HG03025 (cell line): ENCODE measurements around the gene PDE9A.
"Not testable (repeated sequence)": the region's sequence is repeated elsewhere in the genome, so short reads cannot be mapped to it uniquely, and the experiment has no call there.

Experiments used
- ATAC-seq: cut with Tn5 transposase; IDR thresholded peaks from one replicate; pipeline ENCODE4 v1.9.1; 2021; ENCODE audit warnings: mild to moderate bottlenecking, moderate library complexity; ENCODE audit not compliant: unreplicated experiment, low FRiP score

PDE9A gene

DNA sequence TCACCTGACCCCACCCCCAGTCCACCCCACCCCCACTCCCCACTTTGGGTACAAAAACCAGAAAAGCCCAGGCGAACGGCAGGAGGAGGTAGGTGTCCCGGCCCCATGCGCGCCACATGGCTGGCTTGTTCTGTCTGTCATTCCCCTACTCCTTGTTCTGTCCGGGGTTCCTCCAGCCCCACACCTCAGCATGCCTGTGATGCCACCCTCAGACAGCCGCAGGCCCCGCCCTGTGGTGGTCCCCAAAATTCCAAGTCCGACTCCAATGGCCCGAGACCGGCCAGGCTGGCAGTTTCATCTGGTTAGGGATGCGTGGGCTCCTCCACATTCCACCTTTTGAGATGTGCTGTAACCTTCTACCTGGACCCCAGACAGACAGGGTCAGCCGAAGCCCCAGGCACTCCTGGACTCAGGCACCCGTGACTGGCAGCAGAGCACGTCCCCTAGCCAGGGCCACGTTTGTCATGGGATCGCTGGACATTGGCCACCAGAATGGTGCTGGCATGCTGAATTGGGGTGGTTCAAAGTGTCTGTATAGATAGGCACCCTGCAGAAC is 131.6 kb downstream of the PDE9A start:
- ATAC-seq: no peak

DNA sequence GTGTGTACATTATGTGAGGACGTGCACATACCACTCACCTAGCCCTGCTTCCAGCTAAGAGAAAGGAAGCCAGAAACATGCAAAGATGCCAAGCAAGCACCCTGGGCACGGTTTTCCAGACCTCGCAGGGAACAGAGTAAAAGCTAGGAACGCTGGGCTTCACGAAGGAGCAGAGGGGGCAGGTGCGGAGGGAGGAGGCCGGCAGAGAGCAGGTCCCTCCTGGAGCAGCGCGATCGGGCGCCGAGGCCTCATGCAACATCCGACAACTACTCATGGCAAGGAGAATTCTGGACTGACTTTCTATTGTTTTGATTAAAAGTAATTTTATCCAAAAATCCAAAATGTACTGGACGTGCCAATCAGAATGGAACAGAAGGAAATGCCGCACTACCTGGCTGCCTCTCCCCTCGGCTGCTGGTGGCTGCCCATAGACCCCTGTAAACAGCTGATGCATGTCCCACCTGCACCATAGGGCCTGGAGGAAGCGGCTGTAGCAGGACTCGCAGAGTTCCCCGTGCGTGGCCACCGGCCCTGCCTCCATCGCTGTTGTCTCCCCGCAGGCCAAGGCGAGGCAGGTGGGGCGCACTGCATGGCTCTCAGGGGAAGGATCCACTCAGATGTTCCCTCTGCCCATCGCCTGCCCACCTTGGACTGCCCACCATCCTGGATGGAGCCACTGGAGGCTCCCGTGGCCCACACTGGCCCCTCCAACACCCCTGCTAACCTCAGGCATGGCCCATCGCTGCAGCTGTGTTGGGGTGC is 132.4 kb downstream of the PDE9A start:
- ATAC-seq: no peak

DNA sequence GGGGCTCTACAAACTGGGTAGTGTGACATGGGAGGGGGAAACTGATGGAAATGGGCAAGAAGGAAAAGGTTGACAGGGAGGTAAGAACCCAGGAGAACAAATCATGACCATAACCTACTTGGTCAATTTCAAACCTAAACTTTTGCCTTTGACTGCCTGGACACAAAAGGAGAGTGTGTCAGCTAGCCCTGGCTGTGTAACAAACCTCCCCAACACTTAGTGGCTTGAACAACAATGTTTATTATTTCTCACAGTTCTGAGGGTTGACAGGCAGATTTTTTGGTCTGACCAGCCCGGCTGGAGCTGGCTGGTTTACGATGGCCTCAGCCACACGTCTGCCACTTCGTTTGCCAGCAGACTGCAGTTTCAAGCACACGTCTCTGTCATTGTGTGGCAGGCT is 133.5 kb downstream of the PDE9A start:
- ATAC-seq: no peak

DNA sequence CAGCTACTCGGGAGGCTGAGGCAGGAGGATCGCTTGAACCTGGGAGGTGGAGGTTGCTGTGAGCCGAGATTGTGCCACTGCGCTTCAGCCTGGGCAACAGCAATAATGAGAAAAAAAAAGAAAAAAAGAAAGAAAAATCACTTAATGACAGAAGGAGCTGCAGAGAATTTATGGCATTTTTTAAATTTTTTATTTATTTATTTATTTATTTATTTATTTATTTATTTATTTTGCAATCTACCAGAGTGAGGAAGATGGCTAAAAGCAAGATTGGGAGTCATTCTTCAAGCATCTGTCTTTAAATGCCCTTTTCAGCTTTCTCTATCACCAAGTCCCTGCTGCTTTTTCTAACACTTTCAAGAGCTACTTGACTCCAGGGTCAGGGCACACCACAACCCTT is 134.2 kb downstream of the PDE9A start:
- ATAC-seq: no peak

DNA sequence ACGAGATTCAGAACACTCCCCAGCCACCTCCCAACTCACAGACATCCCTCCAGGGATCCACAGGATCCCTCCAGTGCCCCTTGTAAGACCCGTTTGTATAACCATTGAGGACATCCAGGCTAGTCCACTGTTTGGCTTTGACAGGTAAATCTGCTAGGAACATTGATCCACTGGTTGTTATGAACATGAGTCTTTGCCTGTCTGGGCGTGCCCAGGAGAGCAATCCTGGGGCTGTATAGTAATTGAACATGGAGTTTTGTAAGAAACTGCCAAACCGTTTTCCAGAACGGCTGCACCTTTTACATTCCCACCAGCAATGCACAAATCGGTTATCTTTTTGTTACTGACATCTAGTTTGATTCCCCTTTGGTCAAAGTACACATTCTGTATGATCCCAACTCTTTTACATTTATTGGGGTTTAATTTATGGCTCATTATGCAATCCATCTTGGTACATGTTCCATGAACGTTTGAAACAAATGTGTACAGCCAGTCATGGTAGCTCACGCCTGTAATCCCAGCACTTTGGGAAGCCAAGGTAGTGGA is 137.2 kb downstream of the PDE9A start:
- ATAC-seq: no peak

DNA sequence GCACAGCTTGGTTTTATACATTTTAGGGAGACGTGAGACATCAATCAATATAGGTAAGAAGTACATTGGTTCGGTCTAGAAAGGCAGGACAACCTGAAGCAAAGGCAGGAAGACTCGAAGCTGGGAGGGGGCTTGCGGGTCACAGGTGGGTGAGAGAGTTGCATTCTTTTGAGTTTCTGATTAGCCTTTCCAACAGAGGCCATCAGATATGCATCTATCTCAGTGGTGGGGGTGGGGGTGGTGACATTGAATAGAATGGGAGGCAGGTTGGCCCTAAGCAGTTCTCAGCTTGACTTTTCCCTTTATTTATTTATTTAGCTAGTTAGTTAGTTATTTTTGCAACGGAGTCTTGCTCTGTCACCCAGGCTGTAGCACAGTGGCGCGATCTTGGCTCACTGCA is 140.4 kb downstream of the PDE9A start:
- no peak for ATAC-seq

DNA sequence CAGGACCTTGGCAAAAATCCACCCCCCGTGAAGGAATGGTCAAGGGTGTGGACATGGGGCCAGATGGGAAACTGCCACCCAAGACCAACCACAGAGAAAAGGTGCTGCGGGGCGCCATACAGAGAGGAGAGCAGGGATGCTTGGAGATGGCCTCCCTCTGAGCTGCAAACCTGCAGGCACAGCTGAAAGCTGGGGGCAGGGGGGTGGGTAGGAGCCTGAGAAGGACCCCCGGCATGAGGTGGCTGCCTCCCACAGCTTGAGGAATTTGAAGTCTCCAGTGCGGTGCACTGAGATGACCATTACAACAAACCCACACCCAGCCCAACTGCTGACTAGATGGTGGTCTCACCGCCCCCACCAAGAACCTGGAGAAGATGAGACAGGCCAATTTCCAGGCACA is 141.1 kb downstream of the PDE9A start:
- ATAC-seq: no peak

DNA sequence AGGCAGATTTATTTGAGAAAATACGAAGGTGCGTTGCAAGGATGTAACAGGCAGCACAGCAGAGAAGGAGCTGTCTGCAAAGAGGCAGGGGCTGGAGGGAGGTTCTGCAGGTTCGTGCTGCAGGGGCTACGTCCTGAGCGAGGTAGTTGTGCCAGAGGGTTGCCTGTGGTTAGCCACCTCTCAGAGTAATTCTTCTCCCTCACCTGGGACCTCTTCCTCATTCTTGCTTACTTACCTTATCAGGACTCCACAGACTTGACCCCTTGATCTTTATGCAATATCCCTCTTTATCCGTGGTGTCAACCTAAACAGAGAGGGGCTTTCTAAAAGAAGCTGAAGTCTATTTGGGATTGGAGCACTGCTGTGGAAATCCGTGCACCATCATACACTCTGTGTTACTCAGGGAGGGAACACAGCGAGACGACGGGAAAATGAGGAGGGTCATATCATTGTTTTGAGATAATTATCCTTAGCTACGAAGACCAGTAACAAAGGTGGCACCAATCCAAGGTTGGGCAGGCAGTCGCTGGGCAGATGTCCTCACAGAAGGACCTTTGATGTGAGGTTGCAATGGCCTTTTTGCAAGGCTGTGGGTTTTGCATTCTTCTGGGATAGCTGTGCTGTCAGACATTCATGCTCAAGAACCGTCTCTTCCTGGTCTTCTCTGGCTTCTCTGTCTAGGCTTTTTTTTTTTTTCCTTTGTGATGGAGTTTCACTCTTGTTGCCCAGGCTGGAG is 143.1 kb downstream of the PDE9A start:
- ATAC-seq: no peak

DNA sequence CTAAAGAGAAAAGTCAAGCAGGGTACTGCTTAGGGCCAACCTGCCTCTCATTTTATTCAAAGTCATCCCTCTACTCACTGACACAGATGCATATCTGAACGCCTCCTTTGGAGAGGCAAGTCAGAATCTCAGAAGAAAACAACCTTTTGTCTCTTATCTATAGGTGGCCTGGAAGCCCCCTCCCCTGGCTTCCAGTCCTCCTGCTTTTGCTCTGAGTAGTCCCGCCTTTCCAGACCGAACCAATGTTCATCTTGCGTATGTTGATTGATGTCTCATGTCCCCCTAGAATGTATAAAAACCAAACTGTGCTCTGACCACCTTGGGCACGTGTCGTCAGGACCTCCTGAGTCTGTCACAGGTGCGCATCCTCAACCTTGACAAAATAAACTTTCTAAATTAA is 144.1 kb downstream of the PDE9A start:
- no peak for ATAC-seq

DNA sequence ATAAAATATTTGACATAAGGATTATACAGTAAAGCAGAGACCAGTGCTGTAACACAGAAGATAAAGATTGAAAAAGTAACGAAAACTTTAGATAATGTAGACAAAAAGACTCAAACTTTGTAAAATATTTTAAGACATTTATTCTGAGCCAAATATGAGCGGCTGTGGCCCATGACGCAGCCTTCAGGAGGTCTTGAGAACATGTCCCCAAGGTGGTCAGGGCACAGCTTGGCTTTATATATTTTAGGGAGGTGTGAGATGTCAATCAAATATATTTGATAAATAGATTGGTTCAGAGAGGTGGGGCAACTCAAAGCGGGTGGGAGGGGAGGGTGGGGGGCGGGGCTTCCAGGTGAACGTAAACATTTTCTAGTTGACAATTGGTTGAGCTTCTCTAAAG is 144.7 kb downstream of the PDE9A start:
- no peak for ATAC-seq

DNA sequence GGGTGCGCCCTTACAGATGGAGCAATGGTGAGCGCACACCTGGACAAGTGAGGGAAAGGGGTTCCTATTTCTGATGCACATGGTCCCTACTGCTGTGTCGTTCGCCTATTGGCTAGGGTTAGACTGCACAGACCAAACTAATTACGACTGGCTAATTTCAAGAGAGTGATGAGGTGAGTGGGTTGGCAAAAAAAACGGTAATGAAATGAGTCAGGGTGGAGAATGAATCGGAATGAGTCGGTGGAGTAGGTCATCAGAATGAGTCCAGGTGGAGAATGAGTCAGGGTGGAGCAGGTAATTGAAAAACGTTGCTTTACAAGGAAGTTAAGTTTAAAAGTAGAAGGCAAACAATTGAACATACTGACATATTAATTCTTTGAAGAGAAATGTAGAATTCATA is 146.1 kb downstream of the PDE9A start:
- ATAC-seq: no peak

DNA sequence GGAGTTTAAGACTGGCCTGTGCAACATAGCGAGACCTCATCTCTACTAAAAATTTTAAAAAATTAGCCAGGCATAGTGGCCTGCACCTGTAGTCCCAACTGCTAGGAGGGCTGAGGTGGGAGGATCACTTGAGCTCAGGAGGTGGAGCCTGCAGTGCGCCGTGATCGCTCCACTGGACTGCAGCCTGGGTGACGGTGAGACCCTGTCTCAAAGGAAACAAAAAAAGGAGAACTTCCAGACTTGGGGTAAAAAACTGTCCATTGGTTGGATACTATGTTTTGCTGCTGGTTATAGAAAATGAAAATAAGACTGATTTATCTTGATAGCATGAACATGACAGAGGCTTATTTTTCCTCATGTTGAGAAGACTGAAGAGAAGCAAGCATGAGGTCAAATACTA is 146.5 kb downstream of the PDE9A start:
- ATAC-seq: no peak

DNA sequence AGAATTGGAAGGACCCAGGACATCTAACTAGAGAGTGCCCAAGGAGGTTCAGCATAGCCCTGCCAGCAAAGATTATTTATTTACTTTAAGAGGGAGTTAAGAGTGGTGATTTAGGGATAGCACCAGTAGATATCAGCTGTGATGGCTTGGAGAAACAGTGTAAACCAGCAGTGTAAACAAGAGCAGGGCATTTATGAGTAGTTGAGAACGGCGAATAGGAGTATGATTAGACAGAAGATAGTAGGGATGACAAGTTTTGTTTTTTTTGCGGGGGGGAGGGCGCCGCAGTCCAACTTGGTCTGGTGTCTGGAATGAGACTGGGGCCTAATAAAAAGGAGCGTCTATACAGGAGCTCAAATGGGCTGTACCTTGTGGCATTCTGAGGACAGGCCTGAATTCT is 148.2 kb downstream of the PDE9A start:
- not testable (repeated sequence) for ATAC-seq

DNA sequence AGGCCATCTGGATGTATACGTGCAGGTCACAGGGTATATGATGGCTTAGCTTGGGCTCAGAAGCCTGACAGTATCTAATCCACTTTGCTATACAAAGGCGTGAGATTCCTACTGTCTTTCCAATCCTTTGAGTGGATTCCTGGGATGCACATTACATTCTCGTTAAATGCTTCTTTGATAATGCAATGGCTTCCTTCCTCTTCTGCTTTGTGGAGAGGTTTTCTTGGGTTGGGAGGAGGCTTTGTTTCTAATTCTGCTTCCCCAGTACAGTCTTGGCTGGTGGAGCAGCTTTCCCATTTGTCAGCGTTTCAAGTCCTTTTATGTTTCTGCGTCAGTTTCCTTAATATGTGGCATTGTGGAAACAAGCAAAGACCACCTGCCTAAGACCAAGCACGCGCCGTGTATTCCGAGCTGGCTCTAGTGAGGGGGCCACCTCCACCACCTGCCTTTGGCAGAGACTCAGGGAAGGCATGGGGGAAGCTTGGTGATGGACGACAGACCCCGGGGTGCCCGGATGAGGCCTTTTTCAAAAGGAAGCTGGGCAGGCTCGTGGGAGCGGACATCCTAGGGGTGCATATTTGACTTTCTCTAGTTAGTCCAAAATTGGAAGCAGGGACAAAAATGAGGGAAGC is 153.2 kb downstream of the PDE9A start:
- ATAC-seq: no peak

DNA sequence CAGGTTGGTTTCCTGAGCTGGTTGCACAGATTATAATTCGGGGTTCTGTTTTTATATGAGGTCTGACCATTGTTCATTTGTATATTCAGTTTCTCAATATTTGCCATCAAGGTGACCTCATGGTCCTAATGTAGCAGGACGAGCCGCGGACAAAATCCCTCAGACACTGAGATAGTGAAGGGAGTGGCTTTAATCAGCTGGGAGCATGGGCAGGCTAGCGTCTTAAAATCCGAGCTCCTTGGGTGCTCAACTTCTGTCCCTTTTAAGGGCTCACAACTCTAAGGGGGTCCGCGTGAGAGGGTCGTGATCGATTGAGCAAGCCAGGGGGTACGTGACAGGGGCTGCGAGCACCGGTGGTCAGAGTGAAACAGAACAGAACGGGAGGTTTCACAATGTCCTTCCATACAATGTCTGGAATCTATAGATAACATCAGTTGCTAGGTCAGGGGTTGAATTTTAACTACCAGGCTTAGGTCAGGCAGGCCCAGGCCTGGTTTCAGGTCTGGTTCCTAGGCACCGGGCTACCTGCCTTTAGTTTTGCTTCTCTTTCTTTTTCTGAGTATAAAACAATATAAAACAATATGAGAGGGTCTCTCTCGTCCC is 154.0 kb downstream of the PDE9A start:
- ATAC-seq: not testable (repeated sequence)

DNA sequence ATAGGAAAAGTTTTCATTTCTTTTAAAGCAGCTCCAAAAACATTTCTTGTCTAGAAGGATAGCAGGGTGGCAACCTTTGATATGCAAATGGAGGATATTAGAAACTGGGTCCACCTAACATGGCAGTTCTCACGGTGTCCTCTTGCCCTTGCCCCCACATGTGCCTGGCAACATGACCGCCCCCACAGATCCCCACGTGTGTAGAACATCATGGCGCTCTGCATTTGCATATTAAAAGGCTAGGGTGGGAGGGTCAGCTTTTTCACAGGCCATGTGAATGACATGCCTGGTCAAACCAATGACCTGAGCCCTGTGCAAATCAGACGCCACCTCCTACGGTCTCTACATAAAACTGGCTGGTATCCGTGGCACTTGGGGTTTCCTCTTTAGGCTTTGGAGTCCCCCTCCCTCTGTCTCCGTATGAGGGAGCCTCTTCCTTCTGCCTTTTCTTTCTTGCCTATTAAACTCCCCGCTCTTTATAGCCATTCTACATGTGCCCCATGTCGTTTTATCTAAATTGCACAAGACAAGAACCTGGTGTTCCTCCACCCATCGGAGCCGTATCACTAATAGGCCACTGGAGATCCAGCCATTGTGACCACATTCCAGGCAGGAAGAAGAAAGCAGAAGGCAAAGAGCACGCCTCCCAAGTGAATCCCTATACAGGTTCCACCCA is 154.7 kb downstream of the PDE9A start:
- no peak for ATAC-seq

DNA sequence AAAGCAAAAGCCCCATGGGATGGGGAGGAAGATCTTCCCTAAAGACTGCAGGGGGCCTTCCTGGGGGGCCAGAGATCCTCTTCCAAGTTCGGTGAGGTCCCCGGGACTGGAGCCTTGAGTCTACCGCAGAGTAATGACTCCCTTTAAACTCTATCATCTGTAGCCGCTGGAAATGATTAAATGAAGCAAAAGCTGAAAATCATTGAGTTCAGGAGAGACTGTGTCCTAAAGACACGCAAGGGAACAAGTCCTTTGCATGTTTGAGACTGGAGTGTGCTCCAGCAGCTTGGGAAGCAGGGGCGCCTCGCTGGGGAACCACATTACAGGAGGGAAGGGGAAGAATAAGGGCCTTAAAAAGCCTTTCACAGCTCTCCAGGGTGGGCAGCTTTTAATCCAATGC is 155.8 kb downstream of the PDE9A start:
- no peak for ATAC-seq

DNA sequence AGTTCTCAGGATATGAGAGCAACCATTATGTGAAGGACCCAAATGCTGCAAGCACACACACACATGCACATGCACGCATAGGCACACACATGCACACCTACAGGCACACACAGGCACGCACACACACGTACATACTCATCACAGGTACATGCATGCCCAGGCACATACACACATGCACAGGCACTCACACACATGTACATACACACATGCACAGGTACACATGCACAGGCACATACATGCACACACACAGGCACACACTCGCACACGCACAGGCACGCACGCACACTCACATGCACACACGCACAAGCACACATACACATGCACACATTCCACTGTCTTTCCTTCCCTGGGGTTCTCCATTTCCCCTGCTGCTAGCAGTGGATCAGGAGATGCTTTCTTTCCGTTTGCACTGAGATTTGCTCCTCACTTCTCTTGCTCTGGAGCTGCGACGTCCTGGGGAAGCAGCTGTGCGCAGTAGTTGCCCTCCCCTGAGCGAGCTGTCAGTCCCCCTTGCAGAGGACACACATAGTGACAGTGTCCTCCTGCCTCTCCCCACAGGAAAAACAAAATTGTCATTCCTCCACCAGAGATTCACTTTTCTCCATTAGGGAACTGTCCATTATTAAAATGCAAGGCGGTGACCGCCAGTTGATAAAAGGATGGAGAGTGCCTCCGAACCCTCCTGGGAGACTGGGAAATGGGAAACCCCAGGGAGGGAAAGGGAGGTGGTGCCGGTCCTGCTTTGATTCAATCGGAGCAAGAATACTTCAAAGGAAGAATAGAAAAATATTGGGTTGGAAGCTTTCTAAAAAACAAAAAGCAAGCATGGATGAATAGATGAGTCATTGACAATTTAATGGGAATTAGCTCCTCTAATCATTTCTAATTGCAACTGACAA is 156.4 kb downstream of the PDE9A start:
- no peak for ATAC-seq

DNA sequence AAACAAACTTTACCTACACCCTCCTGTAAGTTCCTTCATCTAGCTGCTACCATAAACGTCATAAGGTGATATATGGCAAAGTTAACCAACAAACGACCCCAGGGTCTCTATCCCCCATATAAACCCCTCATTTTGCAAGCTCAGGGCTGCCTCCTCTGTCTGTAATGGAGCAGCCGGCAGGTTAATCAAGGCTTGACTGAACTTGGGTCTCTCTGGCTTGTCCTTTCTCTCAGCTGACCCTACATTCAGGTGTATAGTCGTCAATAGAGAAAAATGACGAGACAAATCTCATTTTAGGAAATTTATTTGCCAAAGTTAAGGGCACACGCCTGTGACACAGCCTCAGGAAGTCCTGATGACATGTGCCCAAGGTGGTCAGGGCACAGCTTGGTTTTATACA is 158.5 kb downstream of the PDE9A start:
- ATAC-seq: no peak
